Inflammatory macrophage treated with lipopolysaccharide for 4 hours (primary cell): ENCODE results near the gene PTK7.

Experiments used
- DNase-seq: peaks from one replicate; pipeline ENCODE4 v3.0.0-alpha.2; 2020

The PTK7 gene

DNA sequence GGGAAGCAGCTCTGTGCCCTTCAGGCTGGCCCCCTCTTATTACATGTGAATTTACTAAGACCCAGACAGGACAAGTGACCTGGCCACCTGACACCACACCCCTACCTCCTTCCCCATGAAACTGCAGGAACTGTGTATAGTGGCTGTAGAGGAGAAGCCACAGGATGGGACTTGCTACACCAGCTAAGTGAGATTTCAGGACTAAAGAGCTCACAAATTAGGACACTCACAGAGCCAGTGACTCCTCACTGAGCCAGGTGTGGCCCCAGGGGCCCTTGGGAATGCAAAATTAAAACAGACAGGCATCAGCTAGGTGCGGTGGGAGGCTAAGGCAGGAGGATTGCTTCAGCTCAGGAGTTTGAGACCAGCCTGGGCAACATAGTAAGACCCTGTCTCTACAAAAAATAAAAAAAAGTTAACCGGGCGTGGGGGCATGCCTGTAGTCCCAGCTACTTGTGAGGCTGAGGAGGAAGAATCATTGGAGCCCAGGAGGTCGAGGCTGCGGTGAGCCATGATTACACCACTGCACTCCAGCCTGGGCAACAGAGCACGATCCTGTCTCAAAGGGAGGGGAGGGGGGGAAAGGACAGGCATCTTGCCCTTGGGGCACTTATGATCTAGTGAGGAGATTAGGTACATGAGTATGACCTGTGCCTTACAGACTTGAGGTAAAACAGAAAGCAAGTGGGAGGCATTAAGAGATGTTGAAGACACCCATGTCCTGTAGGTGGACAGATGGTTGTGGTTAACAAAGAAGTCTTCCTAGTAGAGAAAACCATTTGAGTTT is 71.8 kb downstream of the PTK7 start:
- no peak for DNase-seq

GRCh38 chr6:43149265-43149664 is 73.2 kb downstream of the PTK7 start:
- DNase-seq: no peak

- no peak for DNase-seq
Measured at GRCh38 chr6:43150051-43150751, 74.1 kb downstream of the PTK7 start.

DNA sequence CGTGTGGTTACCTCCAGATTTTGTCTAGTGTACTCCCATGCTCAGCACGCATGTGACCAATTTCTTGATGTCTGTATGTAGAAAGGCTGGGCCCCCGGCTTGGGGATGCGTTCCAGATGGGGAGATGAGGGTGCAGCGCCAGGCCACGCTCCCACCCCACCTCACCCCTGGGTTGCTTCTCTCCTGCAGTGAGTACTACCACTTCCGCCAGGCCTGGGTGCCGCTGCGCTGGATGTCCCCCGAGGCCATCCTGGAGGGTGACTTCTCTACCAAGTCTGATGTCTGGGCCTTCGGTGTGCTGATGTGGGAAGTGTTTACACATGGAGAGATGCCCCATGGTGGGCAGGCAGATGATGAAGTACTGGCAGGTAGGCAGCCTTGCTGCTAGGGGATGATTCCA is 83.5 kb downstream of the PTK7 start:
- DNase-seq: no peak

GRCh38 chr6:43163899-43164298 is 87.8 kb downstream of the PTK7 start:
- DNase-seq: no peak

DNA sequence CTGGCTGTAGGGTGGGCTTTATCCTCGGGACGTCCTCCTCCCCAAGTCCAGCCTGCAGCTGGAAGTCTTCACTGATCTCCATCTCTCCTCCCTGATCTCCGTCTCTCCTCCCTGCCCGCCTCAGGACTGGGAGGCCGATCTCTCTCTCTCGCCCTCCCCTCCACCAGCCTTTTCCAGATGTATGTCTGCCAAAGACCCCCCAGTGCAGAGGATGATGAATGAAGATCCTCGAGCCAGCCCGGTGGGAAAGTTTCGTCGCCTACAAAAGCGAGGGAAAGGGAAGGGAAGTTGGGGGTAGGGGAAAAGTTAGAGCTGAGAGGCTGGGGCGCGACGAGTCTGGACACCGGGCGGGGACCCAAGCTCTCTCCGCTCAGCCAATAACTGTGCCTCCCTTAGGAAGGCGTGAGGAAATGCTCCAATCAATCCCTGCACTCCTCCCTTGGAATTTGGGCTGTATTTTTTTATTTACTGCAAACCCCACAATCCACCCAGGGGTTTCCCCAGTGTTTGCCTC is 94.4 kb downstream of the PTK7 start:
- DNase-seq: no peak

DNA sequence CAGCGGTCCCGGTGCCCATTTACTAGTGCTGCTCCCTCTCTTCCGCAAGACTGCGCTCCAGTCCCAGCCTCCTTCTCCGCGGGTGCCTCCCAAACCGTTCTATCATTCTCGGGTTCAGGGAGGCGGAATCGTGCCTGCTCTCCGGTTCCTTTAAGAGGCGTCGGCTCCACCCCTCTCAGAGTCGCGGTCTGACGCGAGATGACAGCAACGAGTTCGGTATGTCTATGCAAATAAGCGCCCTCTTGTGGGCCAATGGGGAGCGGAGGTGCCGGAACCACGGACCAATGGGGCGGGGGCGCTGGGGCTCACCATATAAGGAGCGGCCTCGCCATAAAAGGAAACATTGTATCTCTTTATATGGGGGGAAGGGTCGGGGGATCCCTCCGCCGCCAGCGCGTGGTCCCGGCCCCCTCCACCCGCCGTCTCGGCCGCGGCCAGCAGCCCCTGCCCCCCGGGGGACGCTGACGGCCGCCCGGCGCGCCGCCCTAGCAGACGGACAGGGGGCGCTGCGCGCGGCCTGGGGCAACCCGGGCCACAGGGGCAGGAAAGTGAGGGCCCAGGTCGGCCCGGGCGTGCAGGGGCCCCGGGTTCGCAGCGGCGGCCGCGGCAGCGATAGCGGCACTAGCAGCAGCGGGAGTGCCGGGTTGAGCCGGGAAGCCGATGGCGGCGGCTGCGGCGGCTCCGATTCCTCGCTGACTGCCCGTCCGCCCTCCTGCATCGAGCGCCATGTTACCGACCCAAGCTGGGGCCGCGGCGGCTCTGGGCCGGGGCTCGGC is 95.0 kb downstream of the PTK7 start, which contains the start of gene SRF:
TSS of gene SRF (plus strand) at position 339 of the 776 bp plus-strand sequence. CDS start at position 727, 388 bp downstream.
- peak; percentile 100 for DNase-seq

DNA sequence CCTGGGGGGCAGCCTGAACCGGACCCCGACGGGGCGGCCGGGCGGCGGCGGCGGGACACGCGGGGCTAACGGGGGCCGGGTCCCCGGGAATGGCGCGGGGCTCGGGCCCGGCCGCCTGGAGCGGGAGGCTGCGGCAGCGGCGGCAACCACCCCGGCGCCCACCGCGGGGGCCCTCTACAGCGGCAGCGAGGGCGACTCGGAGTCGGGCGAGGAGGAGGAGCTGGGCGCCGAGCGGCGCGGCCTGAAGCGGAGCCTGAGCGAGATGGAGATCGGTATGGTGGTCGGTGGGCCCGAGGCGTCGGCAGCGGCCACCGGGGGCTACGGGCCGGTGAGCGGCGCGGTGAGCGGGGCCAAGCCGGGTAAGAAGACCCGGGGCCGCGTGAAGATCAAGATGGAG is 95.6 kb downstream of the PTK7 start:
- no peak for DNase-seq

DNA sequence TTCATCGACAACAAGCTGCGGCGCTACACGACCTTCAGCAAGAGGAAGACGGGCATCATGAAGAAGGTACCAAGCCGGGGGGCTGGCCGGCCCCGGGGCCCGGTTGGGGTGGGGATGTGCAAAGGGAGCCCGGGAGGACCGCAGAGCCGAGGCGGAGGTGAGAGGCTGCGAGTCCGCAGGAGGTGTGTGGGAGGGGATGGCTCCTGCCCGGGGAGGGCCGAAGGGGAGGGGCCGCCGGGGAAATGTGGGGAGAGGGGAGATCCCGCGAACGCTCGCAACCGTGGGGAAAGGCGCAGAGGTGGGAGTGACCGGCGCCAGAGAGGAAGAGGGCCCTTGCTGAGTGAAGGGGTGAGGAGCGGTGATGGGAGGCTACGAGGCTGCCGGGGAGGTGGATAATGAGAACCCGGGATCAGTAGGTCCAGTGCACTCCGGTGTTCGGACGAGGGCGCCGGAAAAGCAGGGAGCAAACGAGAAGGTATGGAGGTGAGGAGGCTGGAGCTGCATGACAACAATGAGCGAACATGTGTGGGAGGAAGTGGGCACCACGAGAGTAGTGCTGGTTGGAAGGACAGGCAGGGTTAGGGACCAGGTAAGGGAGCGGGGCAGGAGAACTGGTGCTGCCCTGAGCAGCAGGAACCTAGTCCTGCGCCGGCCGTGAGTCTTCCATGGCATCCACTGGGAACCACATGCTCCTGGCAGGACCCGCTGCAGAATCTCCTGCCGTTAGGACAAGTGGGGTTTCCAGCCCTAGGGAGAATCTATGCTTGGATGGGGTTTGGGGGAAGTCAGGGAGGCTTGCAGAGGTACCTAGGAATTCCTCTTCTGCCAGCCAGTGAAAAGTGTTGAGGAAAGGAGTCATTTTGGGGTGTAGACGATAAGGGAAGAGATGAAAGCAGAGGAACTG is 96.2 kb downstream of the PTK7 start:
- peak; percentile 22 for DNase-seq

DNA sequence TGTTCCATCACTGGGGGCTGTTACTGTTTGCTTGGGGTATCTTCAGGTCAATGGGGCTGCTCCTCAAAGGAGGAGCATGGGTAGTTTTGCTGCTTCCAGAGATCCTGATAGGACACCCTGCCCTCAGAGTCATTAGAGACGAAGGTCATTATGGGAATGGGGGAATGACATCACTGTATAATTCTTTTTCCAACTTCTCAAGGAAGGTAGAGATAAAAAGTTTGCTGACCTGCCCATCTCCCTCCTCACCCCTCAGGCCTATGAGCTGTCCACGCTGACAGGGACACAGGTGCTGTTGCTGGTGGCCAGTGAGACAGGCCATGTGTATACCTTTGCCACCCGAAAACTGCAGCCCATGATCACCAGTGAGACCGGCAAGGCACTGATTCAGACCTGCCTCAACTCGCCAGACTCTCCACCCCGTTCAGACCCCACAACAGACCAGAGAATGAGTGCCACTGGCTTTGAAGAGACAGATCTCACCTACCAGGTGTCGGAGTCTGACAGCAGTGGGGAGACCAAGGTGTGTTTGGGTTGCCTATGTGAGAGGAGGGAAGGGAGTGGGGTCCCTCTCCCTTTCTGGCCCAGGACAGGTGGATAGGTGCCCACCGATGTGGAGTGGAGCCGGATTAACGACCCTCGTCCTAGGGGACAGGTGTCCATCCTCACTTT is 97.6 kb downstream of the PTK7 start:
- DNase-seq: no peak

- peak; percentile 100 for DNase-seq
Measured at GRCh38 chr6:43174263-43175112, 98.4 kb downstream of the PTK7 start.

DNA sequence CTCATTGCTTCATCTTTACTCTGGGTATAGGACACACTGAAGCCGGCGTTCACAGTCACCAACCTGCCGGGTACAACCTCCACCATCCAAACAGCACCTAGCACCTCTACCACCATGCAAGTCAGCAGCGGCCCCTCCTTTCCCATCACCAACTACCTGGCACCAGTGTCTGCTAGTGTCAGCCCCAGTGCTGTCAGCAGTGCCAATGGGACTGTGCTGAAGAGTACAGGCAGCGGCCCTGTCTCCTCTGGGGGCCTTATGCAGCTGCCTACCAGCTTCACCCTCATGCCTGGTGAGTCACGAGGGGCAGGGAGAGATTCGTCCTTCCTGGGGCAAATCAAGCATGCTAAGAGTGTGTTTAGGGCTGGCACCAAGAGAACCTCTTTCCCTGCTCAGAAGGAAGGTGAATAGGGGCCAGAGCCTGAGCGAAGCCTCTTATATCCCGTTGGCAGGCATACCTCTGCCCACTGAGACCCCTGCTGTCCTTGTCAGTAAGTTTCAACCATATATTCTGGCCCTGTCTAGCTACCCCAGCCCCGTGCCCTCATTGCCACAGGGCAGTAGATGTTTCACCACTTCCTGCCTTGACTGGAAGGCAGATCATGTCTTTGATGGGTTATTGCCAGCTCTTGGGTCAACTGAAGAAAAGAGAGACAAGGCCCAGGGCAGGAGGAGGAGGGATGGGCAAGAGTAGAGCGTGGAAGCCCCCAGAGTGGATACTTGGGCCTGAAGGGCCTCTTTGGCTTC is 99.7 kb downstream of the PTK7 start:
- no peak for DNase-seq

DNA sequence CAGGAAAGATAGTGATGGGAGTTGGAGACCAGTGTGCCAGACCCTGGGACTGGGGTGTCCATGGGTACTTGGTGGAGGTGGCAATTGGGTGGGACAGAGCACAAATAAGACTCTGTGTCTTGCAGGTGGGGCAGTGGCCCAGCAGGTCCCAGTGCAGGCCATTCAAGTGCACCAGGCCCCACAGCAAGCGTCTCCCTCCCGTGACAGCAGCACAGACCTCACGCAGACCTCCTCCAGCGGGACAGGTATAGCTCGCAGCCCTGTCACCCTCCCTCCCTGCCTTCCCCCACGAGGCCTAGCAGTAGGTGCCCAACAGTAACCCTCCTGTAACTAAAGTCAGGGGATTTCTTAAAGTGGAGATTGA is 100.3 kb downstream of the PTK7 start:
- DNase-seq: no peak

DNA sequence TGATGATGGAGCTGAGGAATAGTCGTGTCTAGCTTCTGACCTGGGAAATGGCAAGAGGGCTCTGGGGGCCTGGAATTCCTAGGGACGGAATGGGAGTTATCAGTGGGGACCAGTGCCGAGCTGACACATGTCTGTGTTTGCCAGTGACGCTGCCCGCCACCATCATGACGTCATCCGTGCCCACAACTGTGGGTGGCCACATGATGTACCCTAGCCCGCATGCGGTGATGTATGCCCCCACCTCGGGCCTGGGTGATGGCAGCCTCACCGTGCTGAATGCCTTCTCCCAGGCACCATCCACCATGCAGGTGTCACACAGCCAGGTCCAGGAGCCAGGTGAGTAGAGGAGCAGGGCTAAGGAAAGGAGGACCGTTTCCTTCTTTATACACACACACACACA is 102.0 kb downstream of the PTK7 start:
- DNase-seq: no peak

- DNase-seq: no peak
Measured at GRCh38 chr6:43178951-43179830, 103.1 kb downstream of the PTK7 start.

GRCh38 chr6:43180058-43180457 is 103.9 kb downstream of the PTK7 start:
- DNase-seq: no peak

GRCh38 chr6:43180985-43181384 is 104.9 kb downstream of the PTK7 start:
- no peak for DNase-seq

GRCh38 chr6:43181621-43181941 is 105.5 kb downstream of the PTK7 start:
- no peak for DNase-seq
